ACHN (cell line): Measurements from ENCODE around the gene DNMT3A.

ENCODE experiments used
- DNase-seq: peaks from one replicate; pipeline ENCODE4 v3.0.0-alpha.2; 2015
- in situ Hi-C: cut with HindIII; loops from 2 replicates; pipeline ENCODE4 v1.10.0; 2017; ENCODE audit warnings: low sequenced_read_pairs, low pct_ligation_motif_present, low pct_unique_long_range_greater_than_20kb

Gene DNMT3A

GRCh38 chr2:25298776-25299431 lies 42.8 kb downstream of the DNMT3A start:
- in situ Hi-C loops: no loop called here
- DNase-seq: no peak

DNA sequence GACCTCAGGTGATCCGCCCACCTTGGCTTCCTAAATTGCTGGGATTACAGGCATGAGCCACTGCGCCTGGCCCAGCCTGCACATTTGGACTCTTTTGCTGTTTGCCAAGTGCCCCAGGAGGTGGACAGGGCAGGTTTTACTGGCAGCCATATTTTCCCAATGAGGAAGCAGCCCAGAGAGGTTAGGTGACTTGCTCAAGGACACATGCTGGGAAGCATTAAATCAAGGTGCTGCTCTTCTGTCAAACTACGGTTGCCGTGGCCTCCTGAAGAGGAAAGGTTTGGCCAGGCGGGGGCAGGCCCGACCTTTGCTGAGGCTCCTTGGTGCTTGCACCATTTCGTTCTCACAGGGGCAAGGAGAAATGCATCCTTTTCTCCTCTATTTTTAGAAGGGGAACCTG lies 44.0 kb downstream of the DNMT3A start:
- in situ Hi-C loops: no loop called here
- no peak for DNase-seq

DNA sequence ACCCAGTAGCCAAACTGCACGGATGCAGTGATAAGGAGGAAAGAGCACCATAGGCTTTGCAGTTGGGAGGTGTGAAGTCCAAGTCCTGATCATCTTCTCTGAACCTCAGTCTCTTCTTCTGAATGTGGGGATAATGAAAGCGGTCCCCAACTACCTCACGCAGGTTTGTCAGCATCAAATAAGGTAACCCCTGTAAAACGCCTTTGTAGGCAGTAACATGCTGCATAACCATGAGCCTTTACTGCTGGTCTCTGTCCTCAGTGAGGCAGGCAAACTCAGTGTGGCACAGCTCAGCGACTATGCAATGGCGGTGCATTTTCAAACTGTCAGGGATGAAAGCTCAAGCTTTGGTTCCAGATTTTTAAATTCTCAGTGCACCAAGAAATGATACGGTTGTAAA lies 46.1 kb downstream of the DNMT3A start:
- in situ Hi-C loops: no loop called here
- no peak for DNase-seq

- no peak for DNase-seq
- in situ Hi-C loops: no loop called here
Observed at GRCh38 chr2:25294573-25295462, 46.9 kb downstream of the DNMT3A start.

GRCh38 chr2:25293958-25294562 lies 47.7 kb downstream of the DNMT3A start:
- no peak for DNase-seq
- in situ Hi-C loops: no loop called here

GRCh38 chr2:25293145-25293544 lies 48.6 kb downstream of the DNMT3A start:
- no peak for DNase-seq
- in situ Hi-C loops: no loop called here

- no peak for DNase-seq
- in situ Hi-C loops: no loop called here
Observed at GRCh38 chr2:25292408-25292807, 49.3 kb downstream of the DNMT3A start.

GRCh38 chr2:25290811-25291495 lies 50.8 kb downstream of the DNMT3A start:
- in situ Hi-C loops: no loop called here
- DNase-seq: no peak

DNA sequence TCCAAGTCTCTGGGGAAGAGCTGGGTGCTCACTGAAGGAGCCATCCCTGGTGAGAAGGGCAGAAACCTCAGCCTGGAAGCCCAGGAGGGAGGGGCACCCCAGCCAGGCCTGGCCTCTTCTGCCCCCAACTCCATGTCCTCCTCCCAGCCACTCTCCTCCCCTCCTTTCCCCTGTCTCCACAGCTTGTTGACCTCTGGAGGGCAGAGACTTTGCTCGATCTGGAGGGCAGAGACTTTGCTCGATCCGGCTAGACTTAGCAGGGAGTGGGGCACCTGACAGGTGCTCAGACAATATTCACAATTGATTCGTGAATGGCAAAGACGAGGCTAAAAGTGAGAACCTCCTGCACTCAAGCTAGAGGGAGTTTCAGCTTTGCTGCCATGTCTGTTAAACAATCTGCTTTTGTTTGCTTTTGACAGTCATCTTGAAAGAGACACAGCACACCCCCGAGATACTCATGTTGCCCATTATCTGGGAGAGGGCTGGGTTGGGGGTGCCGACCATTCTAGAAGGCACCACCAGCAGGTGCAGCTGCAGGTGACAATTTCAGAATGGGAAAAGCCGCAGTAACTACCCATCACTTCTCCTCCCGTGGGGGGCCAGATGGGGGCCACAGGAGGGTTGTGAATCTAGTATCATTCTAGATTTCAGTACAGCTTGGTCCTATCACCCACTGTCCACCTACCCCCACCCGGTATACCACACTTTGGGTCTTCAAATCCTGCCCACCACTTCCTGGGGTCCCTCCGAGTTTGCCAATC lies 54.8 kb downstream of the DNMT3A start:
- DNase-seq: no peak
- in situ Hi-C loops: no loop called here

DNA sequence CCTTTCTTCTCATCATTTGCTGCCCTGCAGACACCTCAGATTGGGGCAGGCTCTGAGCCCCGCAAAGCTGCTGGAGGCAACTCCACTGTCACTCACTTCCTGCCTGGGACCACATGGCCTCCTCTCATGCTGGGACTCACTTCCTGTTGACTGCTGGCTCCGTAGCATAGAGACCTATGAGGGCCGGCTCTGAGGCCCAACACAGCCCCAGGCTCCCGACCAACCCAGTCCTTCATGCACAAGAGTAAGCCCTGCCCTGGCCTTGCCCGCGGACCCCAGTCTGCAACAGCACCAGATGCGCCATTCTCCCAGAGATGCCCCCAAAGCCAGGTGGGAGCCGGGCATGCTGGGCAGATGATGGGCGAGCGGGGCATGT lies 55.7 kb downstream of the DNMT3A start:
- in situ Hi-C loops: no loop called here
- no peak for DNase-seq

DNA sequence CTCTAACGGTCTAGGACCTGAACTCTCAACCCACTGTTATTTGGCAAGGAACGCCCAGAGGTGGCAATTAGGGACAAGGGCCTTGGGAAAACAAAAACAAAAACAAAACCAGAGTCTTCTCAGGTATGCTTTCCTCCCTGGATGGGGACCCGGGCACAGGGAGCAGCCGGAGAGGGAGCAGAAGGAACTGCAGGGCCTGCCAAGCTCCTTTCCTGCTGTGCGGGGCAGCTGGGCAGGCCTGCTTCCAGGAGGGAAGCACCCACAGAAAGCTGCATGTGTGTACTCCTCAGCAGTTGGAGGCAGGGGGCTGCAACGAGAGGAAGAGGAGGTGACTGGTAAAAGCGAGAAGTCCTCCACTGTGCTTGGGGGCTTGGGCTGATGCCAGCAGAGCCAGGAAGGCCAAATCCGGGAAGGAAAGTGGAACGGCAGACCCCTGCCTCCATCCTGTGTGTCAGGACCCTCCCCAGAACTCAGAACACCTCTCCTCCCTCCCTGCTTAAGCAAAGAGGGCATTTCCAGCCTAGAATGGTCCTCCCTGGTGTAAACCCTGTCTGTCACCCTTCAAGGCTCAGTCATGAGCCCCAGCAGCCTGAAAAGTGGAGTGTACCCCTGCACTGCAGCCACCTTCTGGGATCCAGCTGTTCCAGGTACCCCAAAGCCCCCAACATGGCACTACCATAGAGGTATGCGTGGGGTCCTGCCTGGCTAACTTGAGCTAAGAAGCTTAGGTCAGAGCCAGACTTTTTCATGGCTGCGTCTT lies 56.3 kb downstream of the DNMT3A start:
- in situ Hi-C loops: no loop called here
- DNase-seq: no peak

- in situ Hi-C loops: no loop called here
- DNase-seq: no peak
Observed at GRCh38 chr2:25284756-25285155, 57.0 kb downstream of the DNMT3A start.

- DNase-seq: no peak
- in situ Hi-C loops: no loop called here
Observed at GRCh38 chr2:25283921-25284320, 57.8 kb downstream of the DNMT3A start.

DNA sequence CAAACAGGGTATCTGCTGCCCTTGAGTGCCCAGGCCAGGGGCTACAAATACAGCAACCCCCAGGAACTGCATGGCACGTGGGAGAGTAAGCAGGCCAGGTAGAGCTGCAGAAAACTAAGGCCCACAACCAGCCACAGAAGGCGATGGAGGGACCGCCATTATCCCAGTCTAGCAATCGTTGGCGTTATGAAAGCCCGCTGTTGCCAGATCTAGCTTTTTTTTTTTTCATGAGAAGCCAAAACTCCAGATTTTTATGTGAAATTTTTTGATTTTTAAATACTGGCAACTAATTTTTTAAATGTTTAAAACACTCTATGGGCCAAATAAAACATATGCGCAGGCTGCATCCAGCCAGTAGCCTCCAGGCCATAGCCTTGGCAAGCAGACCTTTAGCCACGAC lies 59.8 kb downstream of the DNMT3A start:
- DNase-seq: no peak
- in situ Hi-C loops: no loop called here

DNA sequence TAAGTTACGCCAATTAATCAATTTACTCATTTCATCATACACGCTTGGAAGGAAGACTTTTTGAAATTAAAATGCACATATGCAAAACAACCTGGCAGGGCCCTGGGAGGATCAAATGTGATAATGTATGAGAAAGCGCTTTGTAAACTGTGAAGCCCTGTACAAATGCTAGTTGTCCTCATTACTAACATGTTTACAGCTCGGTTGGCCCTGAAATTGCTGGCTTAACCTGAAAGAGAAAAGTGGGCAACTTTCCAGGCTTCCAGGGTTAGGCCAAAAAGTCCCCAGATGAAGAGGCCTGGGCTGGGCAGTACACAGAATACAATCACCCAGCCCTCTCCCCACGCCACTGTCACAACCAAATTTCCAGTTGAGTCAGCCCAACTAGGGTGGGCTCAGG lies 60.2 kb downstream of the DNMT3A start:
- DNase-seq: no peak

GRCh38 chr2:25280051-25280687 lies 61.6 kb downstream of the DNMT3A start:
- no peak for DNase-seq
- in situ Hi-C loops: no loop called here

More for the DNA sequence above, 60.2 kb downstream of the DNMT3A start:
- in situ Hi-C loops: no loop called here

DNA sequence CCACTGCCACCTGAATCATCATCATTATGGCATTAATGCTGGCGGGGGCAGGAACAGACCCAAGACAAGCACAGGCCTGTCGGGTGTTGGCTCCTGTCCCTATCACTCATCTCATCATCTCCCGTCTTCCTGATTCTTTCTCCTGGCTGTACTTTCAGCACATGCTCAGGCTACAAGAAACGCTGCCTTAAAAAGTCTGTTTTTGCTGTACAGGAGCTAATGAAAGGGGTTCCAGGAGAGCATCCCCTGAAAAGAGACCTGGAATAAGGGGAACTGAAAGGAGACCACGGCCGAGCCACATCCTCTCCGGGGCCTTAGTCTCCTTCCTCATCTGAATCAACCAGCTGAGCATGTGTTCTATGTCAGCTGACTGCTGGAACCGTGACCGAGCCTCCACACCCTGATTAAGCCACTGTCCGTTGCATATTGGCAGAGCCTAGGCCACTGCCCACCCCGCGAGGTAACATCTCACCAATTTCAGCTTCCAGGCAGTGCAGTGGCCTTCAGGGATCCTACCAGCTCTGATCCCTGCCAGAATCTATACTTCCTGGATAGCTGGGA lies 62.6 kb downstream of the DNMT3A start:
- no peak for DNase-seq
- in situ Hi-C loops: no loop called here
